Fibroblast of lung (primary cell): ENCODE data around the gene PDZRN4. TPM values are rescaled to one million over a fixed set of nuclear protein-coding genes. Genes with fewer than 3 reads are reported as not detected.

Source experiments
- DNase-seq, 2 donors: peaks; one replicate each; pipeline versions ENCODE4 v3.0.0 to v3.0.0-alpha.2; 2010; ENCODE audit warnings: low read depth in 2 of 2
- H2AFZ ChIP-seq: 2 replicates; pipeline ENCODE4 v1.5.1; 2012; ENCODE audit warnings: low read length, control low read depth, inconsistent platforms
- H3K27ac ChIP-seq: 2 replicates; pipeline ENCODE4 v1.5.1; 2011; ENCODE audit warnings: low read length, control low read depth; ENCODE audit not compliant: insufficient read depth
- H3K27me3 ChIP-seq: 2 replicates; pipeline ENCODE4 v1.5.1; 2011; ENCODE audit warnings: mild to moderate bottlenecking, low read length; ENCODE audit not compliant: control insufficient read depth, insufficient read depth
- H3K36me3 ChIP-seq: 2 replicates; pipeline ENCODE4 v1.5.1; 2011; ENCODE audit warnings: low read length; ENCODE audit not compliant: control insufficient read depth, insufficient read depth
- H3K4me1 ChIP-seq: 2 replicates; pipeline ENCODE4 v1.5.1; 2011; ENCODE audit warnings: low read length; ENCODE audit not compliant: control insufficient read depth, insufficient read depth; ENCODE audit errors: extremely low read depth
- H3K4me2 ChIP-seq: 2 replicates; pipeline ENCODE4 v1.5.1; 2011; ENCODE audit warnings: low read length, control low read depth; ENCODE audit not compliant: insufficient read depth; ENCODE audit errors: extremely low read depth
- H3K4me3 ChIP-seq, 4 experiments: fragments of 200-600 bp in 1 of 4; sonication (generic) in 1 of 4; replicated peaks in 1 of 4; 2 replicates each; pipeline ENCODE4 v1.5.1; 2011 to 2016; ENCODE audit warnings: low read length in 4 of 4, low read depth in 3 of 4, mild to moderate bottlenecking in 3 of 4, control low read depth in 2 of 4, inconsistent platforms in 1 of 4, mixed read lengths in 1 of 4; ENCODE audit not compliant: insufficient read depth in 1 of 4; ENCODE audit errors: control extremely low read depth in 1 of 4
- H3K79me2 ChIP-seq: 2 replicates; pipeline ENCODE4 v1.5.1; 2012; ENCODE audit warnings: mild to moderate bottlenecking, low read length, inconsistent platforms; ENCODE audit not compliant: control insufficient read depth, insufficient read depth
- H3K9ac ChIP-seq: 2 replicates; pipeline ENCODE4 v1.5.1; 2011; ENCODE audit warnings: mild to moderate bottlenecking, low read length, control low read depth; ENCODE audit not compliant: insufficient read depth
- H3K9me3 ChIP-seq: 2 replicates; pipeline ENCODE4 v1.5.1; 2012; ENCODE audit warnings: low read depth, low read length; ENCODE audit not compliant: control insufficient read depth, insufficient read depth
- H4K20me1 ChIP-seq: 2 replicates; pipeline ENCODE4 v1.5.1; 2011; ENCODE audit warnings: low read length; ENCODE audit not compliant: control insufficient read depth, insufficient read depth; ENCODE audit errors: extremely low read depth
- EZH2 ChIP-seq: IDR thresholded peaks from 2 replicates; pipeline ENCODE4 v1.5.1; 2012; ENCODE audit warnings: low read length, control low read depth, mild to moderate bottlenecking; ENCODE audit errors: missing control alignments
- polyA plus RNA-seq, 2 donors: library from polyadenylated mRNA; depleted of rRNA in 1 of 2; stranded (reverse) in 1 of 2; unstranded in 1 of 2; fragments of >200 nt; gene quantifications; 2 replicates each; pipeline ENCODE4 v1.2.1, GENCODE V29; 2011 to 2012; ENCODE audit warnings: missing spikeins in 1 of 2
- total RNA-seq: library from RNA; depleted of rRNA; stranded (reverse); fragments of >200 nt; gene quantifications from 2 replicates; pipeline ENCODE4 v1.2.1, GENCODE V29; 2014
- TF ChIP-seq, protein P1 (sequence below), 2 donors: IDR thresholded peaks in 1 of 2; conservative IDR thresholded peaks in 1 of 2; 1 replicate in 1 of 2; 2 replicates in 1 of 2; pipeline ENCODE4 v1.5.1; 2011 to 2012; ENCODE audit warnings: low read length in 2 of 2, control low read depth in 1 of 2, inconsistent platforms in 1 of 2, low read depth in 1 of 2, mild to moderate bottlenecking in 1 of 2

PDZRN4 gene
- total and polyA plus RNA-seq, 2 donors (not counting 1 experiment from before 2014, with no cell fraction given): not detected

- no peaks in the 10 kb centered on the region for H3K9me3 ChIP-seq
- no peak overlapping the region for H3K4me2 ChIP-seq
- TF ChIP-seq EZH2: no peak
- TF ChIP-seq, protein P1, sequence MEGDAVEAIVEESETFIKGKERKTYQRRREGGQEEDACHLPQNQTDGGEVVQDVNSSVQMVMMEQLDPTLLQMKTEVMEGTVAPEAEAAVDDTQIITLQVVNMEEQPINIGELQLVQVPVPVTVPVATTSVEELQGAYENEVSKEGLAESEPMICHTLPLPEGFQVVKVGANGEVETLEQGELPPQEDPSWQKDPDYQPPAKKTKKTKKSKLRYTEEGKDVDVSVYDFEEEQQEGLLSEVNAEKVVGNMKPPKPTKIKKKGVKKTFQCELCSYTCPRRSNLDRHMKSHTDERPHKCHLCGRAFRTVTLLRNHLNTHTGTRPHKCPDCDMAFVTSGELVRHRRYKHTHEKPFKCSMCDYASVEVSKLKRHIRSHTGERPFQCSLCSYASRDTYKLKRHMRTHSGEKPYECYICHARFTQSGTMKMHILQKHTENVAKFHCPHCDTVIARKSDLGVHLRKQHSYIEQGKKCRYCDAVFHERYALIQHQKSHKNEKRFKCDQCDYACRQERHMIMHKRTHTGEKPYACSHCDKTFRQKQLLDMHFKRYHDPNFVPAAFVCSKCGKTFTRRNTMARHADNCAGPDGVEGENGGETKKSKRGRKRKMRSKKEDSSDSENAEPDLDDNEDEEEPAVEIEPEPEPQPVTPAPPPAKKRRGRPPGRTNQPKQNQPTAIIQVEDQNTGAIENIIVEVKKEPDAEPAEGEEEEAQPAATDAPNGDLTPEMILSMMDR (conservative IDR thresholded peaks at IDR 0.05 in 1 of 2, IDR thresholded peaks at IDR 0.05 in 1 of 2; ENCODE audit: low read depth in 1 of 2, low read length in 2 of 2): no peak
- no peaks in the 10 kb centered on the region for H3K36me3 ChIP-seq
- H2AFZ ChIP-seq: no peak overlapping the region
- H3K27me3 ChIP-seq: no peaks in the 10 kb centered on the region
- H3K9ac ChIP-seq: no peak overlapping the region
- H3K79me2 ChIP-seq: no peaks in the 10 kb centered on the region
- H3K4me3 ChIP-seq: no peak overlapping the region
- H3K4me1 ChIP-seq: no peaks in the 10 kb centered on the region
- peak; percentile 4 to 57 for DNase-seq
- no peak overlapping the region for H3K27ac ChIP-seq
- H4K20me1 ChIP-seq: no peaks in the 10 kb centered on the region
Measured at GRCh38 chr12:41604830-41605229, 416.7 kb downstream of the PDZRN4 start.

DNA sequence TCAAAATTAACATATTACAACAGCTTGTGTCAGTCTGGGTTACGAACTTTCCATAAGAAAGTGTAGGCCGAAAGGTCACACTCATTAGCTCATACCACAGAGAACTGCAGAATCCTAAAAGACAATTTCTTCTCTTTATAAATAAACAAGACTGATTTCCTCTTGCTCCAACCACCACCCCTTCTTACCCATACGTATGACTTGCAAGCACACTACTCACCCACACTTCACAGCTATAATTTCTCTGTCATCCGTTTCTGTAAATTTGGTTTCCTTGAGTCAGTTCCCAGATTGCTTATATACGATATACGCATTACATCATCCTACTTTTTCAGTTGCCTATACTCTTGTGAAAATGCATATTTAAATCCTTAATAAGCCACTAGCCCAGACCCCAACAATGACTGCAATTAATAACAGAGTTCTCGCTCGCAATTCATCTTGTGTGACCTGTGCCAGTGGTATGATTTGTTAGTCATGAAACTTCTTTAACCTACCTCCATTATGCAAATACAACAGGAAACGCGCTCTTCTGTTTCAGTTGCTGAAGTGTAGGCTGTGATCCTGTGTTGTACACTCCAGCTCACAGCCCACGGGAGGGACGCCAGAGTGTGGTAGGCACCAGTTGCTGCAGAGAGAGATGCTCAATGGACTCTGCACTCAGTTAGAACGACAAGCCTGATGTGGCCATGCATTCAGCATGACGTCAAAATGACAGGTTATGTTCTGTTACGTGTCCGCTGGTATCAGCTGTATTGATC is 417.6 kb downstream of the PDZRN4 start:
- no peaks in the 10 kb centered on the region for H3K79me2 ChIP-seq
- TF ChIP-seq EZH2: no peak
- TF ChIP-seq, protein P1 (conservative IDR thresholded peaks at IDR 0.05 in 1 of 2, IDR thresholded peaks at IDR 0.05 in 1 of 2; ENCODE audit: low read depth in 1 of 2, low read length in 2 of 2): no peak
- H3K4me1 ChIP-seq: no peaks in the 10 kb centered on the region
- no peaks in the 10 kb centered on the region for H3K36me3 ChIP-seq
- H3K9ac ChIP-seq: no peak overlapping the region
- H3K9me3 ChIP-seq: no peaks in the 10 kb centered on the region
- peak; percentile 57 to 71 for DNase-seq
- no peak overlapping the region for H3K4me3 ChIP-seq
- H2AFZ ChIP-seq: no peak overlapping the region
- no peaks in the 10 kb centered on the region for H4K20me1 ChIP-seq
- no peak overlapping the region for H3K4me2 ChIP-seq
- H3K27me3 ChIP-seq: no peaks in the 10 kb centered on the region
- no peak overlapping the region for H3K27ac ChIP-seq

DNA sequence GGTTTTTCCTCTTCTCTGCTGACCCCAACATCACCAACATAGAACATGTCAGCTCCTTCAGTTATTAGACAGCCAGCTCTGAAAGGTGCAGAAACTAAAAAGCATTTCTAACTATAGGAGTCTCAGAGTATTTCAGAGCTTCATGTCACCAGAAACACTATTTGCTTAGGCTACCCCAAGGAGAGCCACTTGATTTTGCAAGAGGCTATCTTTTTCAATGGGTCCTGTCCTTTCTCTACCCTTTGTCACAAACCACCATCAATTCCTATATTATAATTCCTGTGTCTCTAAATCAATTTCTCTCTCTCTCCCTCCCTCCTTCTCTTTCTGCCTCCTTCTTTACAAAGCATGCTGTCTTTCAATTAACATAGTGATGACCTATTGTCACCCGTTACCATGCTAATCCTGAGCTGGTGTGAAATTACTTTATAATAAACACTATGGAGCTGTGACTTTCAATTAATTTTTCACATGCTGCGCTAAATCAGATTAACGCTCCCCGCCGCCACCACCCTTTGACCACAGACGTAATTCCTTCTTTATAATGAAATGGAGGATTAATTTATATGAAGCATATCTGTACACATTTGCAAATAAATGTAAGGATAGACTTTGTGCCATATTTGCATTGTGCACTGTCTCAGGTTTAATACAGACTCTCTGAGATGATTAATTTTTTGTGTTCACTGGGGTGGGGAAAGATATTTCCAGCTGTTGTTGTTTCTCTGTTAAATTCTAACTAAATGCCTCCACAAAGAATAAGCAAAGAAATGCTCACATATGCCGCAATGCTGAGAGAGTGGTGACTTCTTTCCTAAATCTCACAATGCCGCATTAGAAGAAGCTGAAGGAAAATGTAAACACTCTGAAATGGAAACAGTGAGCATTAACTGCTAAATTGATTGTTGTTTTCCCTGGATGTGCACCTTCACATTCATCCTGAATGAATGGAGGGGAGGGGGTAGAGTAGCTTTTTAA is 418.6 kb downstream of the PDZRN4 start:
- no peak for TF ChIP-seq EZH2
- TF ChIP-seq, protein P1 (conservative IDR thresholded peaks at IDR 0.05 in 1 of 2, IDR thresholded peaks at IDR 0.05 in 1 of 2; ENCODE audit: low read depth in 1 of 2, low read length in 2 of 2): no peak
- Histone ChIP-seq H3K27me3 (no peaks in the 10 kb centered on the region), H4K20me1 (no peaks in the 10 kb centered on the region), H2AFZ (no peak overlapping the region), H3K9me3 (no peaks in the 10 kb centered on the region), H3K4me1 (no peaks in the 10 kb centered on the region), H3K4me3 (no peak overlapping the region), H3K9ac (no peak overlapping the region), H3K36me3 (no peaks in the 10 kb centered on the region), H3K4me2 (no peak overlapping the region), H3K27ac (no peak overlapping the region), H3K79me2 (no peaks in the 10 kb centered on the region)
- DNase-seq: no peak
